GM06990 (cell line): ENCODE measurements around the gene HS6ST2.

Source experiments
- DNase-seq: peaks from one replicate; pipeline ENCODE4 v3.0.0-alpha.2; 2011; ENCODE audit not compliant: insufficient read length; ENCODE audit errors: extremely low read depth
- H3K27me3 ChIP-seq: replicated peaks from 2 replicates; pipeline ENCODE4 v1.6.0; 2011; ENCODE audit warnings: low read length; ENCODE audit not compliant: control insufficient read depth, insufficient read depth
- H3K36me3 ChIP-seq: 2 replicates; pipeline ENCODE4 v1.5.1; 2011; ENCODE audit warnings: low read length; ENCODE audit not compliant: control insufficient read depth, insufficient read depth
- H3K4me3 ChIP-seq: replicated peaks from 2 replicates; pipeline ENCODE4 v1.5.1; 2011; ENCODE audit warnings: low read depth, mild to moderate bottlenecking, control low read depth, low read length
- CTCF ChIP-seq: IDR thresholded peaks from 2 replicates; pipeline ENCODE4 v1.5.1; 2011; ENCODE audit warnings: low read length, control low read depth, mild to moderate bottlenecking, inconsistent platforms; ENCODE audit not compliant: insufficient read depth, poor library complexity, severe bottlenecking

The HS6ST2 gene

GRCh38 chrX:132677233-132677716 is 281.2 kb downstream of the HS6ST2 start:
- TF ChIP-seq CTCF, result no peak

GRCh38 chrX:132676561-132677186 is 281.8 kb downstream of the HS6ST2 start:
- Histone ChIP-seq H3K36me3 (no peaks in the 10 kb centered on the region), H3K27me3 (no peaks in the 10 kb centered on the region; the same call in 1 of the 2 replicates), H3K4me3 (no peak overlapping the region)
- DNase-seq, result no peak
- TF ChIP-seq CTCF, result no peak

More at GRCh38 chrX:132677233-132677716, 281.2 kb downstream of the HS6ST2 start:
- Histone ChIP-seq H3K27me3 (no peaks in the 10 kb centered on the region; the same call in 1 of the 2 replicates), H3K36me3 (no peaks in the 10 kb centered on the region), H3K4me3 (no peak overlapping the region)
- DNase-seq, result no peak

- no peak for TF ChIP-seq CTCF
- Histone ChIP-seq H3K27me3 (no peaks in the 10 kb centered on the region; the same call in 1 of the 2 replicates), H3K4me3 (no peak overlapping the region), H3K36me3 (no peaks in the 10 kb centered on the region)
- no peak for DNase-seq
Observed at GRCh38 chrX:132676102-132676501, 282.3 kb downstream of the HS6ST2 start.

GRCh38 chrX:132673331-132673730 is 285.1 kb downstream of the HS6ST2 start:
- H3K4me3 ChIP-seq, result no peak overlapping the region
- no peaks in the 10 kb centered on the region for H3K36me3 ChIP-seq
- no peaks in the 10 kb centered on the region; the same call in 1 of the 2 replicates for H3K27me3 ChIP-seq
- TF ChIP-seq CTCF, result no peak
- DNase-seq, result no peak

GRCh38 chrX:132671229-132671641 is 287.2 kb downstream of the HS6ST2 start:
- no peaks in the 10 kb centered on the region for H3K36me3 ChIP-seq
- no peaks in the 10 kb centered on the region; the same call in 1 of the 2 replicates for H3K27me3 ChIP-seq
- DNase-seq, result no peak
- H3K4me3 ChIP-seq, result no peak overlapping the region
- TF ChIP-seq CTCF, result no peak
